NOMO-1 treated with DMSO at 0.1 percent for 48 hours (cell line): ENCODE results near the gene PIGZ.
A peak's percentile ranks its signal among the peaks of the same experiment; 100 is the strongest.
"Not testable (repeated sequence)": the region's sequence is repeated elsewhere in the genome, so short reads cannot be mapped to it uniquely, and the experiment has no call there.

Experiments
- DNase-seq: peaks from one replicate; lab custom pipeline; 2025; ENCODE audit not compliant: unreplicated experiment; lab: John Stamatoyannopoulos, UW

The PIGZ gene

DNA sequence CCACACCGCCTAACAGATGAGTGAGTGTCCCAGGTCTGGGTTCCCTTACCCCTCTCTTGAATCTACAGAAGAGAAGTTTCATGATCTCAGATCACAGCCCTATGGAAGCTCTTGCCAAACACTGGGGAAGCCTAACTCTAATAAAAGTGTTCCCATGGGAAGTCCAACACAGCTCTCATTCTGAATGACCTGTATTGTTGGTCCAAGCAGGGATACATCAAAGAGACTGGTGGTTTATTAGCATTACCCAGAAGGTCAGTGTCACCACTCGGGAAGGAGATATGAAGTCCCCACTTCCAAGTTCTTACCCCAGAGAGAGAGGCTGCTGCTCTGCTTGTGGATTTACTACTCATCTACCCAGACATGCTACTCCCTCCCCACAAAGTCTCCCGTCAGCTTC, 17.3 kb downstream of the PIGZ start:
- DNase-seq, result no peak

DNA sequence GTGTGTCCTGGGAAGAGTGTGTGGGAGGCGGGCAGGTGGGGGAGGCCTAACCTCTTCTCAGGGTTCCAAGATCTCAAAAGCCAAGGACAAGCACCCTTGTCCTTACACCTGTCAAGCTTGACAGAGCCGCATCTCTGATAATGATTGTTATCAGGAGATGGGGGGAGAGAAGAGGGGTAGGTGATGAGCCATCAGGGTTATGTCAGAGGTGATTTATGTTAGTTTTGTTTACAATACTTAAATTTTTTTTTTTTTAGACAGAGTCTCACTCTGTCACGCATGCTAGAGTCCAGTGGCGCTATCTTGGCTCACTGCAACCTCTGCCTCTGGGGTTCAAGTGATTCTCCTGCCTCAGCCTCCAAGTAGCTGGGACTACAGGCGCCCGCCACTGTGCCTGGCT, 18.9 kb downstream of the PIGZ start:
- DNase-seq, result no peak

DNA sequence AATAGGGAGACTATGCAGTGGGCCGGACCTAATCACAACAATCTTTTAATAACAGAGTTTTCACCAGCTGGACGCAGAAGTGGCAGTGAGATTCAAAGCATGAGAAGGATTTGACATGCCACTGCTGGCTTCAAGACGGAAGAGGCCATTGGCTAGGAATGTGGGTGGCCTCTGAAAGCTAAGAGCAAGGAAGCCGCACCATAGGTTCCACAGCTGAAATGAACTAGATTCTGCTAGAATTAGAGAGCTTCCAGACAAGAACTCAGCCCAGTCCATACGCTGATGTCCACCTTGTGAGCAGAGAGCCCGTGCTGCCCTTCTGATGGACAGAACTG, 19.4 kb downstream of the PIGZ start:
- no peak for DNase-seq

DNA sequence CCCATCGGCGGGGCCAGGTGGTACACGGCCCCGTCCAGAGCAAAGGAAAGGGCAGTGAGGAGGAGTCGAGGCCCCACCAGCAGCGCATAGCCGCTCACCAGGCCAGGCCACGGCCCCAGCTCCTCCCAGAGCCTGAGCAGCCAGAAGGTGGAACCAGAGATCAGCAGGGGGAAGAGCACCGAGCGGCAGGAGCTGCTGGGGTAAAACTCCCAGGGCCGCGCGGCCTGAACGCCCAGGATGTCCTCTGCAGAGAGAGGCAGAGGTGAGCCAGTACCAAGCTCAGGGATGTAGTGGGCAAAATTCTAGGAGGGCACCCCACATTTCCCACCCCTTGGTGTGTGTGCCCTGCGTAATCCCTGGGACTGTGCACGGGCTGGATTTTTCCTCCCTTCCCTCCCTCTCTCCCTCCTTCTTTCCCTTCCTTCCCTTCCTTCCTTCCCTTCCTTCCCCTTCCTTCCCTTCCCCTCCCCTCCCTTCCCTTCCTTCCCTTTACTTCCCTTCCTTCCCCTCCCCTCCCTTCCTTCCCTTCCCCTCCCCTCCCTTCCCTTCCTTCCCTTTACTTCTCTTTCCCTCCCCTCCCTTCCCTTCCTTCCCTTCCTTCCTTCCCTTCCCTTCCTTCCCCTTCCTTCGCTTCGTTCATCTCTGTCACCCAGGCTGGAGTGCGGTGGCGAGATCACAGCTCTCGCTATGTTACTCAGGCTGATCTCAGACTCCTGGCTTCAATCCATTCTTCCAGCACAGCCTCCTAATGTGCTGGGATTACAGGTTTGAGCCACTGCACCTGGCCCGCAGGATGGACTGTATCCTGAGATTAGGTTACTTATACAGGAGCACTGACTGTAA, 20.0 kb downstream of the PIGZ start:
- DNase-seq, result no peak

DNA sequence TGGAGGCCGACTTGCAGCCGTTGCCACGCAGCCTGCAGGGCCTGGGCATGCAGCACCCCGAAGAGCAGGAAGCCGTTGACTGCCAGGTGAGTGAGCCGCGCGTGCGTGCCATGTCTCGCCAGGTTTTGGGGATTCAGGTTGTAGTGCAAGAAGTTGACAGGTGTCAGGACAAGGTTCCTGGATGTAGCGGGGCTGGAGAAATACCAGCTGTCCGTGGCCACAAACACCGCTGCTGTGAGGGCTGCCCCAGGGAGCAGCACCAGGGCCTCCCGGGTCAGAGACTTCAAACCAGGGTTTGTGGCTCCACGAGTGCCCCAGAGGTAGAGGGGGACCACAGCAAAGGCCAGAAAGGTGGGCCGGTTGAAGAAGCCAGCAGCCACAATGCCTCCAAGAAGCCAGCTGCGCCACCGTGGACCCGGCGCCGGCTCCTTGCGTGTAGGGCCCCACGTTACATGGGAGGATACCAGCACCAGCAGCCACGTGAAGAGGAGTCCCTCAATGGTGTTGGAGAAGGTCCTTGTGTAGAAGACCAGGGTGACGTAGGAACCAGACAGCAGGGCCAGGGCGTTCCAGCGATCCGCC, 20.7 kb downstream of the PIGZ start:
- DNase-seq, result no peak

DNA sequence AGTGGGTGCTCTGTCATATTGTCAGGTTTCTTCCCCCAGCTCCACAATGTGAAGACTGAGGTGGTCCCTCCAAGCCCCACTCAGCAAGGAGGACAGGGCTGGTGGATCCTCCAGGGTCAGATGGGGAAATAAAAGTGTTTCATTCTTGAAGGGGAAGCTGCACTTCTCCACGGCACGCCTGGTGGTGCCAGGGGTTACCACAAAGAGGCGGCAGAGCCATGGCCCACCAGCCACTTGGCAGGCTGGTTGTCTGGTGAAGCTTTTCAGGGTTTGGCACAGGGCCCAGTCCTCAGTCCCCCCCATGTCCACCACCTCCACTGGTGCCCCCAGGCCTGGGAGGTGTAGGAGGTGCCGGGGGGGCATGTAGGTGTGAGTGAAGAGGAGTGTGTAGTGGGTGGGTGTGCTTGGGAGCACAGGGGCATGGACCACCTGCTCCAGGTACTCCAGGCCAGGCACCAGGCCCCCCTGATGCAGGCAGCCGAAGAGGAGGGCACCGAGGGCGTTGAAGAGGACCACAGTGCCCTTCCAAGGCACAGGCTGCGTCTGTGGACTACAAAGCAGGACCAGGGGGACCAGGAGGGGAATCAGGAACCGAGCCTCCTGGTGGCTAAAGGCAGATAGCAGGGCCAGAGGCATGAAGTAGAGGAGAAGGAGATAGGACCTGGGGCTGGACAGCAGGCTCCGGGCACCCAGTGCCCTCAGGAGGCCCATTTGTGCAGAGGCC, 21.3 kb downstream of the PIGZ start:
- no peak for DNase-seq

DNA sequence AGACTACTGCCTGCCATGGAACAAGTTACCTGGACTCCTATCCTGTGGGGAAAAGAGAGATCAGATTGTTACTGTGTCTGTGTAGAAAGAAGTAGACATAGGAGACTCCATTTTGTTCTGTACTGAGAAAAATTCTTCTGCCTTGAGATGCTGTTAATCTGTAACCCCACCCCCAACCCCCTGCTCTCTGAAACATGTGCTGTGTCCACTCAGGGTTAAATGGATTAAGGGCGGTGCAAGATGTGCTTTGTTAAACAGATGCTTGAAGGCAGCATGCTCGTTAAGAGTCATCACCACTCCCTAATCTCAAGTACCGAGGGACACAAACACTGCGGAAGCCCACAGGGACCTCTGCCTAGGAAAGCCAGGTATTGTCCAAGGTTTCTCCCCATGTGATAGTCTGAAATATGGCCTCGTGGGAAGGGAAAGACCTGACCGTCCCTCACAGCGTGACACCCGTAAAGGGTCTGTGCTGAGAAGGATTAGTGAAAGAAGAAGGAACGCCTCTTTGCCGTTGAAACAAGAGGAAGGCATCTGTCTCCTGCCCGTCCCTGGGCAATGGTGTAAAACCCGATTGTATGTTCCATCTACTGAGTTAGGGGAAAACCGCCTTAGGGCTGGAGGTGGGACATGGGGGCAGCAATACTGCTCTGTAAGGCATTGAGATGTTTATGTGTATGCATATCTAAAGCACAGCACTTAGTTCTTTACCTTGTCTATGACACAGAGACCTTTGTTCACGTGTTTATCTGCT, 24.4 kb downstream of the PIGZ start:
- not testable (repeated sequence) for DNase-seq

DNA sequence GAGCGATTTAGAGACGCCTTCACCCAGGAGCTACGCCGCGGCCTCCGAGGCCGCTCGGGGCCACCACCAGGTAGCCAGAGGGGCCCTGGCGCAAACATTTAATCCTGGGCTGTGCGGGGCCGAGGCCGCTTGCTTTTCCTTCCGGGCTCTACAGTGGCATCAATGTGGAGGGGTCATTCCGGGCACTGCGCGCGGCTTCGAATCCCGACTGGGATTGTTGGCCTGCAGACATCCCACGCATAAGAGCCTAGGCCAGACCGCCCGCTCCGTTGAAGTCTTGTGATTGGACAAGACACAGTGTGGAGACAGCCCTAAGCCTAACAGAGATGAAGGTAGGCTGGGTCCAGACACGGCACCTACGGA, 25.7 kb downstream of the PIGZ start:
- DNase-seq, result peak; percentile 21

DNA sequence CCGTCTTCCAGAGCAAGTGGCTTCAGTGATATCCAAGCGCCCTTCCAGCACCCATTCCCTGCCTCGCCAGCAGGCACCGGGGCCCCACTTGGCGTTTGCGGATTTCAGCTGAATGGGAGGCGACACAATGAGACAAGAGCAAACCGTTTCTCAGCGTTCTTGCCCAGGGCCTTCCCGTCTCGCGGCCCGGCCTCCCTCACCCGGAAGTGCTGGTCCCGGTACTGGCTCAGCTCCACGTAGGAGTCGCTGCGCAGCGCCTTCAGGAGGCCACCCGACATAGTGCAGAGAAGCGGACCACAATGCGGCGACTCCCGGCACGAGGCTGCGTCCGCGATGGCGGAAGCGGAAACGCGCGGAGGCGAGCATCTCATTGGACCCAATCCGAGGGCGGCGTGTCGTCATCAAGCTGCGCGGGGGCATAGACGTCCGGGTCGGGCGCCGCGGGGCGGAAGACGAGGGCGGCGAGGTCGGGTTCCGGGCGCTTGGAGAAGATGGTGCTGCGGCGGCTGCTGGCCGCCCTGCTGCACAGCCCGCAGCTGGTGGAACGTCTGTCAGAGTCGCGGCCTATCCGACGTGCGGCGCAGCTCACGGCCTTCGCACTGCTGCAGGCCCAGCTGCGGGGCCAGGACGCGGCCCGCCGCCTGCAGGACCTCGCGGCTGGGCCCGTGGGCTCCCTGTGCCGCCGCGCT, 26.3 kb downstream of the PIGZ start, which contains the start of gene NCBP2:
Gene NCBP2, minus strand, starts transcription at position 303 of the 689 bp plus-strand sequence. Its CDS starts 25 bp downstream, at position 278.
- peak; percentile 99 for DNase-seq

DNA sequence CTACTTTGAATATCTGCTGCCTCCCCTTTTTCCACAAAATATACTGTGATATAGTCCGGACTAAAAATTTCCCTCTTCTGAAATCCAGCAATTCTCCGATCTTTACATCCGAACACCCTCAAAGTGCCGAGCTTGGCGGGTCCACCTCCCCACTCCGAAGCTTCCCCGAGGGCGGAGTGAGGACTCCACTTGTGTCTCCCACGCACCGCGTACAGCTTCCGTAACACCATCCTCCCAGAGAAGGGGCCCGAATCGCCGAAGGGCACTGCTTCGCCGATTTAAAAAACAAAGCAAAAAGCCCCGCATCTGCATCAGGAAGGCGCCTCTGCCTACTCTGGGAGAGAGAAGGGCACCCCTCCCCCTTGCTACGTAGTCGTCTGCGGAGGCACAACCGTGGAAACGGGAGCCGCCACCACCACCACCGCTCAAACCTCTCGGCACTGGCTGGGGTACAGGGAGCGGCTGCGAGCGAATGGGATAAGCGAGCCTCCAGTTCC, 26.9 kb downstream of the PIGZ start:
- DNase-seq, result peak; percentile 78

DNA sequence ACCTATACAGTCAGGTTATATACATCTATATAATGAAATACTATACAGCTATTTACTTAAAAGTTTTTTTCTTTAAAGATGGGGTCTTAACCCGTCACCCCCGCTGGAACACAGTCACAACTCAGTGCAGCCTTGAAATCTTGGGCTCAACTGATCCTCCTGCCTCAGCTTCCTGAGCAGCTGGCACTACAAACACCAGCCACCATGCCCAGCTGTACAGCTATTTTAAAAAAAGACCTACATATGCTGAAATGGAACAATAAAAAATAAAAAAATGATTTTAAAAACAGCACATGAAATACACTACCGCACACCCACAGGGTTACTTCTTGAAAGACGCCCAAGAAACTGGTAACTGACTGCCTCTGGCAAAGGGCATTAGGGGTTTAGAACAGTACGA, 30.1 kb downstream of the PIGZ start:
- no peak for DNase-seq

DNA sequence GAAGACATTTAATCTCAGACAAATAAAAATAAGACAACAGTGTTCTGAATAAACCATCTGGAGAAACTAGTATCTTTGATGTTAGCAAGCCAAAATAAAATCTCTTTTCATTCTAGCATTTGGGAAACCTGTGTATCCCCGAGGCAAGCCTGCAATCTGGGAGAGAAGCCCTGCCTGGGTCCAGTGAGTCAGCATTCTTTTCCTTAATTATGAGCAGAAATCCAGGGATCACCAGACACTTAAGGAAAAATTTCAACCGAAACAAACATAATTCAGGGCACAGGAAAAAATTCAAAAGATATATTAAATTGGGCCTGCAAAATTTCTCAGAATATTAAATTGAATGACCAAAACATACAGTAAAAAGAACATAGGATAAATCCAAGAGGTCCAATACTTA, 30.5 kb downstream of the PIGZ start:
- no peak for DNase-seq

DNA sequence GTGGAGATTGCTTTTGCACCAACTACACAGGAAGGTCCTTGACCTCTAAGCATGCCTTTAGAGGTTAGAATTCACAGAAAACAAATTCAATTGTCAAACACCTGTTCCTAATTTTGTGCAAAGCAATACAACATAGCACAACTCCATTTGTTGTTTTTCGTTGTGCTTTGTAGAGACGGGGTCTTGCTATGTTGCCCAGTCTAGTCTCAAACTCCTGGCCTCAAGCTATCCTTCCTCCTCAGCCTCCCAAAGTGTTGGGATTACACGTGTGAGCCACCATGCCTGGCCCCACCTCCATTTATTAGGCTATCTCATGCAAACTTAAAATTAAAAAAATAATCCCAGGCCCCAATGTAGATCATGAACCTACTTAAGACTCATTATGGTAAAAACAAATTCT, 32.3 kb downstream of the PIGZ start:
- DNase-seq, result no peak

DNA sequence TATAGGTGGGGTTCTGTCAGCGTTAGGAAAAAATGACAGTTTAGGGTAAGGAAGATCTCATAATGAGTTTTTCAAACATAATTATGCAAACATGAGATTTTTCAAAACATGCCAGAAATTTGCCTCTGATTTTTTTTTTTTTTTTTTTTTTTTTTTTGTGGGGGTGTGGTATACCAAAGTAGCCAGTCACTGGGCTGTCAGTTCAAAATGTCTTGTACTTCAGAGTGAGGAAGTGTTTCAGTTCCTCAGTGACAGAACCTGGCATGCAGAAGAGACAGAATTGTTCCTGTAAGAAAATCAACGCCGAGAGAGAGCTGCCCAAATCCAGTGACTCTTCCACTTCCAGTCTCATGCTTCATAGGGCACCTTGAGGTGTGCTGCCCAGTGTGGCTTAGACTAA, 36.0 kb downstream of the PIGZ start:
- peak; percentile 50 for DNase-seq

DNA sequence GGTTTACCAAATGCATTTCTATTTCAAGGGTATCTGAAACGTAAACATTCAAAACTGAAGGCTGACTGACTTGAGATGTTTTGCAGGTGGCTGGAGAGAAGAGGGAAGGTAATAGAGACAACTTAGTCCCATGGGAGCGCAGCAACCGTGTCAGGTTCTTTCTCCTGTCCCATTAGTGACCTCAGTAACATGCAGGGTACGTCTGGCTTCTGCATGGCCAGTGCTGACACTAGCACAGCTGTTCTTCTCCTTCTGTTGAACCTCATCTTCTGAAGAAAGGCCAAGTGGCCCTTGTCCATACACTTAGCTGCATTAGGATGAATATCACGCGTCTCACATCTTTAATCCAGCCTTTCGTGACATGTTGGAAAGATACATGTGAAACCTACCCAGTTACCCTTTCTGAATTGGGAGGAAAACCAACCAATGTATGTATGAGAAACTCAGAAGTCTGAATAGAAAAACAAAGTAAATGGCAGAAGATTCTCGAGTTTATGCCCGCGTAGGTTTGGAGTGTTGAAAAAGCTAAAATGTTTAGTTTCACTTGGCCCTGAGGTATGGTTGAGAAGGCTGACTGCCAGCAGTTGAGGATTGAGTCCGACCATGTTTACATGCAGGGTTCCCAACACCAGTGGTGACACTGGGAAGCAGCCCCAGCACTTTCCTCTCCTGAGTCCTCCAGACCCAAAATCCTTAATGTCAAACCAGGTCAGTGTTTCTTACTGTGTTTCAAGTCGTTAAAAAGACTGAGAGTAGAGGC, 36.6 kb downstream of the PIGZ start:
- no peak for DNase-seq

DNA sequence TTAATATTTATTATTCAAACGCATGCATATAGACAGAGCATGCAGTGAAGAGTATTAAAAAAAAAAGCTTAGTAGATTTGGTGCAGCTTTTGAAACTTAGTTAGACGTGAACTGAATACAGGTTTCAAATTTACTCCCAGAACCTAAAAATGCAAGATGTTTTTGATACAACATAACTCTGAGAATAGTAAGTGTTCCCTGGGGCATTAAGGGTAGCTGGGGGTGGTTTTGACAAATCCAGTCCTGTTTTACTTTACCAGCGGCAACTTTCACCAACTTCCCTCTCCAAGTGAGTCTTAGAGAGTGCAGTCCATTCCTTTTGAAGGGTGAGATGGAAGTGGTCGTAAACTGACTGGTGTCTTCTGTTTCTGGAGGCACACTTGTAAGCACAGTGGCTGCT, 37.5 kb downstream of the PIGZ start:
- no peak for DNase-seq

DNA sequence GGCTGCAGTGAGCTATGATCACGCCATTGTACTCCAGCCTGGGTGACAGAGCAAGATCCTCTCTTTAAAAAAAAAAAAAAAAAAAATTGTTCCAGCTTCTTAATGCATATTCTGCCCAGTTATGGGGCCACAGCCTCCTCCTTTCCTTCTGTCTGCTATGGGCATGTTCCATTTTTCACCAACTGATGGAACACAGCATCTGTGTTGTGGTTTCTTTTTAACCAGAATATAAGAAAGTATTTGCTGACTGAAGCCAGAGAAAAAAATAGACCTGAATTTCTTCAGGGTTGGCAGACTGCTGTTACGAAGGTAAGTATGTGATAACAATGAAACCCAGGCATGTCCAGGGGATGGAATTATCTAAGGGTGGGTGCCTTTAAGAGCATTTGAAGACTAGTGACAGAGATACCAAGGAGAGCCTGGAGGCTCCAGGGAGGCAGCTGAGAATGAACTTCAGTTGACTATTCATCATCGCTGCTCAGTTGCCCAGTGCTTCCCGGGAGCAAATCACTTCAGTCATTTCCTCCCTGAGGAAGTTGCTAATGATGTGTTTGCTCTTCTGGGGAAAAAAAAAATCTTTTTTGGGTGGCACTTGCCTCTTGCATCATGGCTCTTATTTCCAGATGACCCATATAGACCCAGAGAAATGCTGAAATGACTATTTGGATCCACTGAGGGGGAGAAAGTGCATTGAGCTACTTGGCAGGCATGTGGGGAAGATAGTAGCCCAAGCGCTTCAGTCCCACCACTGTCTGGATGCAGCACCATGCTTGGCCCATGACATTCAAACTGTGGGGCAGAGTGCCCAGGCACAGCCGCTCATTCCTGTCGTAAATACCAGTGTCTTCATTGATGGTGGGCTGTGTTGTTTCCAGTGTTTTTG, 40.8 kb downstream of the PIGZ start:
- no peak for DNase-seq

DNA sequence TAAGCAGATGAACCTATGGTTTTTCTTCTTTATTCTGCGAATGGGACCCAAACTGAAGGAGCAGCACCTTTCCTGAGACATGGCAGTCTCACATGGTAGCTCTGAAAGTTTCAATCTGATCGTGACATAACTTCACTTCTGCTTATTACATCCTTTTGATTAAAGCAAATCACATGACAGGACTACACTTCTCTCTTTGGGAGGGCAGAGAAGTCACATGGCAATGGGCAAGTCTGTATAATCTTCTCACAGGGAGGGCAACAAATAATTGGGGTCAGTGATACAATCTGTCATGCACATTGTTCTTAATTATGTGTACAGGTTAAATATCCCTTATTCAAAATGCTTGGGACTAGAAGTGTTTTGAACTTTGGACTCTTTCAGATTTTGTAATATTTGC, 47.9 kb downstream of the PIGZ start:
- peak; percentile 88 for DNase-seq

DNA sequence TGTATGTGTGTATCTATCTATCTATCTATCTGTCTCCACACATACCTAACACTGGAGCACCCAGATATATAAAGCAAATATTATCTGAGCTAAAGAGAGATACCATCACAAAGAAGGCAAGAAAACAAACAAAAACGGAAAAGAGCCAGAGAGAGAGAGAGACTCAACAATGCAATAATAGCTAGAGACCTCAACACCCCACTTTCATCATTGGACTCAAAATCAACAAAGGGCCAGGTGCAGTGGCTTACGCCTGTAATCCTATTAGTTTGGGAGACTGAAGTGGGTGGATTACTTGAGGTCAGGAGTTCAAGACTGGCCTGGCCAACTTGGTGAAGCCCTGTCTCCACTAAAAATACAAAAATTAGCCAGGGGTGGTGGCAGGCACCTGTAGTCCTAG, 49.7 kb downstream of the PIGZ start:
- no peak for DNase-seq
